RPMI7951 (cell line): ENCODE data around the gene UTF1. TPM values are rescaled to one million over a fixed set of nuclear protein-coding genes. Genes with fewer than 3 reads are reported as not detected.
A peak's percentile ranks its signal among the peaks of the same experiment; 100 is the strongest.
"Not testable (repeated sequence)": the region's sequence is repeated elsewhere in the genome, so short reads cannot be mapped to it uniquely, and the experiment has no call there.

ENCODE experiments used
- DNase-seq: peaks from one replicate; pipeline ENCODE4 v3.0.0-alpha.2; 2012; ENCODE audit warnings: low read depth
- total RNA-seq: library from RNA; depleted of rRNA; stranded (reverse); fragments of >200 nt; shearing (Covaris generic); gene quantifications from 2 replicates; pipeline ENCODE4 v1.2.3, GENCODE V29; 2014

Gene UTF1
- total RNA-seq, 1 experiment from 2014 or later, result not detected

- DNase-seq, result no peak
These were observed 20.4 kb upstream of the UTF1 start for GRCh38 chr10:133209641-133210040.

- DNase-seq, result no peak
These were observed 19.4 kb upstream of the UTF1 start for GRCh38 chr10:133210398-133211140.

GRCh38 chr10:133211141-133211830 is 18.7 kb upstream of the UTF1 start:
- no peak for DNase-seq

- no peak for DNase-seq
These were observed 17.8 kb upstream of the UTF1 start for GRCh38 chr10:133211959-133212852.

GRCh38 chr10:133212853-133213494 is 17.0 kb upstream of the UTF1 start:
- DNase-seq, result no peak

GRCh38 chr10:133213641-133214467 is 16.2 kb upstream of the UTF1 start:
- no peak for DNase-seq

GRCh38 chr10:133214468-133215410 is 15.3 kb upstream of the UTF1 start:
- DNase-seq, result no peak

- no peak for DNase-seq
These were observed 14.4 kb upstream of the UTF1 start for GRCh38 chr10:133215586-133215985.

- no peak for DNase-seq
These were observed 13.2 kb upstream of the UTF1 start for GRCh38 chr10:133216776-133217175.

GRCh38 chr10:133217800-133218589 is 12.0 kb upstream of the UTF1 start:
- no peak for DNase-seq

GRCh38 chr10:133218891-133219290 is 11.1 kb upstream of the UTF1 start:
- no peak for DNase-seq

- no peak for DNase-seq
These were observed 10.2 kb upstream of the UTF1 start for GRCh38 chr10:133219782-133220181.

- no peak for DNase-seq
These were observed 8.7 kb upstream of the UTF1 start for GRCh38 chr10:133221331-133221730.

GRCh38 chr10:133221756-133222155 is 8.3 kb upstream of the UTF1 start:
- DNase-seq, result not testable (repeated sequence)

GRCh38 chr10:133224076-133224475 is 5.9 kb upstream of the UTF1 start:
- no peak for DNase-seq

- no peak for DNase-seq
These were observed 5.2 kb upstream of the UTF1 start for GRCh38 chr10:133224756-133225372.

- DNase-seq, result peak; percentile 29
These were observed 4.3 kb upstream of the UTF1 start for GRCh38 chr10:133225707-133226191.

GRCh38 chr10:133226251-133226808 is 3.7 kb upstream of the UTF1 start:
- peak; percentile 13 for DNase-seq
